ENCODE measurements around the gene SFTPB.

GRCh38 chr2:85668009-85668856 is at the start of gene SFTPB:
- no peak for TF ChIP-seq CTCF (conservative IDR thresholded peaks at IDR 0.05)
- no peak for TF ChIP-seq EZH2 (IDR thresholded peaks at IDR 0.05; ENCODE audit: low read depth)

Measured in PC-9 (cell line).